Measurements from ENCODE around the gene TRIM29.
"Not testable (repeated sequence)": the region's sequence is repeated elsewhere in the genome, so short reads cannot be mapped to it uniquely, and the experiment has no call there.

TRIM29 gene

DNA sequence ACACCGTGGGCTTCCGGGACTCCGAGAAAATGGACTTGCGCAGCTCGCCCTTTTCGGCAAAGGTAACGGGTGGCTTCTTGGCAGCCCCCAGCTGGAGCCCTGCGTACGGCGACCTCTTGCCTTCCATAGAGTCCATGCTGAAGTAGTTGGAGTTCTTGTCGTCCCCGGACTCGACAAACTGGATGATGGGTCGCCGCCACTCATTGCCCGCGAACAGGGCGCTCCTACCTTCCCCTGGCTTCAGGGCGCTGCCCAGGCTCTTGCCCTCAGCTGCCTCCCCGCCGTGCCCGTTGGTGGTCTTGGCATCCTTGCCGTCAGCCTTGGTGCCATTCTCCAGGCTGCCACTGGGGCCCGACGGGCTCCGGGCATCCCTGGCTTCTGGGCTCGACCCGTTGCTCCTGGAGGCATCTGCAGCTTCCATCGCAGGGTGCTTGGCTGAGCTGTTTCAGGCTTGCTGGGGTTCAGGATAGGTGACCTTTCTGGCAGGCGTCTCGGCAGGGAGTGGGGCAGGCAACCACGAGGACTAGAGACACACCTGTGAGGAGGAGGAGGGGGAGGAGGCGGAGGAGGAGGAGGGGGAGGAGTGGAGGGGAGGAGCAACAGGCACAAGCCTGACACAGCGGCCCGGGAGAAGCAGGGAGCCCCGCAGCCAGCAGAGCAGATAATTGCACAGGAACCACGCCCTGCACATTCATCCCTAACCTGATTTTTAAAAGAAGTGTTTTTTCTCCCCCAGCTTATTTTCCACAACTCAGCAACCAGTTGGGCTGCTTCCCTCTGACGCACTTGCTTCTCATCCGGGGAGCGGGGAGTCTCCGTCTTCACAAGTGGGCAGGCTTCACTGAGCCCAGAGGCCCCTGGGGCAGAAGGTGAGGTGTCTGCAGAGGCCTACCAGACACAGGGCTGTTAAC lies at the start of gene TRIM29:
Gene TRIM29, minus strand, starts transcription at position 503 of the 911 bp plus-strand sequence. Its CDS starts 82 bp downstream, at position 421.
- no peak for DNase-seq (ENCODE audit: low read depth in 2 of 2)

- no peak for DNase-seq (ENCODE audit: low read depth in 2 of 2)
These were observed 49.1 kb upstream of the TRIM29 start for GRCh38 chr11:120186774-120187591.

GRCh38 chr11:120186456-120186773 lies 48.5 kb upstream of the TRIM29 start:
- no peak for DNase-seq (ENCODE audit: low read depth in 2 of 2)

- no peak for DNase-seq (ENCODE audit: low read depth in 2 of 2)
These were observed 48.0 kb upstream of the TRIM29 start for GRCh38 chr11:120185706-120186455.

- no peak for DNase-seq (ENCODE audit: low read depth in 2 of 2)
These were observed 47.2 kb upstream of the TRIM29 start for GRCh38 chr11:120184946-120185705.

- no peak for DNase-seq (ENCODE audit: low read depth in 2 of 2)
These were observed 46.5 kb upstream of the TRIM29 start for GRCh38 chr11:120184371-120184945.

- no peak for DNase-seq (ENCODE audit: low read depth in 2 of 2)
These were observed 45.8 kb upstream of the TRIM29 start for GRCh38 chr11:120183701-120184141.

GRCh38 chr11:120182790-120183491 lies 45.0 kb upstream of the TRIM29 start:
- DNase-seq (ENCODE audit: low read depth in 2 of 2) = no peak

DNA sequence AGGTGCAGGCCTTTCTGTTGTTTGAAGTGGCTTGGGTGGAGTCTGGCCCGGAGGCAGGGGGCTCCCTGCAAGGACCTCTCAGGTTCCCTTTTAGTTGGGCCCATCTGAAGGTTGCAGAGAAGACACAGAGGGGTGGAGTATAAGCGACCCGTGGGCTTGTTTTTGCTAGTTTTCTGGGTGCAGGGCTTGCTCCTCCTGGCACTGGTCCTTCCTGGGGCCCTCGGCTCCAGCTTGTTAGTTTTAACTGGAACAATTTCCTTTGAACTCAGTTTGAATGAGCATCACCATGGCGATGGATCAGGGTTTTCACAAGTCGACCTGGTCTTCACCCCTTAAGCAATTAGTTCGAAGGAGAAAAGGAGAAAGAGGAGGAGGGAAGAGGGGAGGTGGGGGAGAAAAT lies 44.5 kb upstream of the TRIM29 start:
- DNase-seq (ENCODE audit: low read depth in 2 of 2) = no peak

GRCh38 chr11:120181376-120181975 lies 43.6 kb upstream of the TRIM29 start:
- DNase-seq (ENCODE audit: low read depth in 2 of 2) = no peak

DNA sequence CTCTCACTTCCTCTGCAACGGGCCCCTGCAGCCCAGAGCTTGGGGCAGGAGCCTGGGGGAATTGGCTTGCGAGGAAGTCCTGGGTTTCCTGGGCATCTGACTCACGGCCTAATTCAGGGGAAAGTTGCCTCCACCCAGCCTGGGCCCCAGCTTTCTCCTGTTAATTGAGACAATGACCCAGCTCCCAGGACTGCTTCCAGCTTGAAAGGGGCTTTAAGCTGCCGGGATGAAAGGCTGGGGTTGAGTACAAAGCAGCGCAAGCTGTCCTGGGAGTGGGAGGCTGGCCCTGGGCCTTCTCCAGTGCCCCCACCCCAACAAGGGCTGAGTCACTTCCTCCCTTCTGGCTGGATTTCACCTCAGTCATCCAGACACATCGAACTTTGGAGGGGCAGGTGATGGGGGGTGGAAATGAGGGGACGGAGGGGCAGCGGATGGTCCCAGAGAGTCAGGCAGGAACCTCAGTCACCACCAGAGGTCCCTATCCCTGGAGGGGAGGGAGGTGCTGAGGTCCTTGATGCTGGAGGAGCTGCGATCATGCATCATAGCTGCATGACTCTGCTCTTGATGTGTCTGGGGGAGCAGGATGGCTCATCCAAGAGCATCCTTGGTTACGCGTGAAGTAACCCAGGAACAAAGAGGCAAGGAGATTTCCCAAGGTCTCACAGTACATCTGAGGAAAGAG lies 42.8 kb upstream of the TRIM29 start:
- DNase-seq (ENCODE audit: low read depth in 2 of 2) = no peak

DNA sequence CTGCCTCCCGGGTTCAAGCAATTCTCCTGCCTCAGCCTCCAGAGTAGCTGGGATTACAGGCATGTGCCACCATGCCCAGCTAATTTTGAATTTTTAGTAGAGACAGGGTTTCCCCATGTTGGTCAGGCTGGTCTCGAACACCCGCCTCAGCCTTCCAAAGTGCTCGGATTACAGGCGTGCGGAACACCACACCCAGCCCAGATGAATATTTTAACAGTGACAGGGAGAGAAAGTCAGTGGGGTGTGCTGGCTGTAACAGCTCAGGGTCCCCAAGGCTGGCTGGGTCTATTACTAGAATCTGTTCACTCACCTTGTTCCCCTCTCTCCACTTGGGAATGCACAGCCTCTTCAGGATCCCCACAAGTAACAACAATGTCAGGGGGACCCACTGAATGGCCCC lies 42.1 kb upstream of the TRIM29 start:
- DNase-seq (ENCODE audit: low read depth in 2 of 2) = not testable (repeated sequence)

DNA sequence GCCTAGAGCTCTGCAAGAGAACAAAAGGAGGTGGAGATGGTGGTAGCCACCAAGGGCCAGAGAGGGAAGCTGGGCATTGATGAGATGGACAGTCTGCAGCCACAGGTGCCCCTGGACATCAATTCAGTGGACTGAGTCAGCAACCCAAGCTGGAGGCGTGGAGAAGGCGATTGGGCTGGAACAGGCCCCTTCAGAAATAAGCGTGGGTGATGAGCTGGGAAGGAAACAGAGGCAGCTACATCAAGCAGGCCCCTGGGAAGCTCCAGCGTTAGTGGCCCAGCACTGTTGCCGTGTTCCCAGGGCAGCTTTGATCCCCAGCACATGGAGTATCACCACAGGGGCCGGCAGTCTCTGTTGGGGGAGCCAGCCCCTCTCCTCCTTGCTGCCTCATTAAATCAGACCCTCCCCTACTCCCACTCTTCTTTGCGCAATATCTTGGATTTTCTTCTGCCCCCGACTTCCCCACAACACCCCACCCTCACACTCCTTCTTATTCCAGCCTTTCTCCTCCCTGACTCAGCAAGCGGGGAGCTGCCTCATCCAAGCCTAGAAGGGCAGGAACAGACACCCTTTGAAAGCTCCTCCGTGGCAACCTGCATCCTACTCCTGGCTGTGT lies 41.3 kb upstream of the TRIM29 start:
- DNase-seq (ENCODE audit: low read depth in 2 of 2) = no peak

GRCh38 chr11:120178561-120179056 lies 40.7 kb upstream of the TRIM29 start:
- no peak for DNase-seq (ENCODE audit: low read depth in 2 of 2)

- DNase-seq (ENCODE audit: low read depth in 2 of 2) = no peak
These were observed 37.0 kb upstream of the TRIM29 start for GRCh38 chr11:120174866-120175265.

DNA sequence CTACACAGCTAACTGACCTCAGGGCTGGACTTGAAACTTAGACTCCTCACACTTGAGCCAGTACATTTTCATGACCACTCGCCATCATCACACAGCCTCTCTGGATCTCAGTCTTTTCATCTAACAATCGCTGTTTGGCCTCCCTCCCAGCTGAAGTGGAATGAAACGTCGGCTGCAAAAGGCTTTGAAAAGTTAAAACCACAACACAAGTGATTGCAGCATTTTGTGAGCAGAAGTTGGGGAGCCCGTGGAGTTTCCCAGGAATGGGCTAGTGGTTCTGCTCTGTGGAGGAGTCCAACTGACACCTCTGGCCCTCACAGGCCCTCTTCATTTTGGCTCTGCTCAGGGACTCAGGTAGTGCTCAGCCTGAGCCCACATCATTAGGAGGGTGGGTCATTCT lies 35.9 kb upstream of the TRIM29 start:
- no peak for DNase-seq (ENCODE audit: low read depth in 2 of 2)

DNA sequence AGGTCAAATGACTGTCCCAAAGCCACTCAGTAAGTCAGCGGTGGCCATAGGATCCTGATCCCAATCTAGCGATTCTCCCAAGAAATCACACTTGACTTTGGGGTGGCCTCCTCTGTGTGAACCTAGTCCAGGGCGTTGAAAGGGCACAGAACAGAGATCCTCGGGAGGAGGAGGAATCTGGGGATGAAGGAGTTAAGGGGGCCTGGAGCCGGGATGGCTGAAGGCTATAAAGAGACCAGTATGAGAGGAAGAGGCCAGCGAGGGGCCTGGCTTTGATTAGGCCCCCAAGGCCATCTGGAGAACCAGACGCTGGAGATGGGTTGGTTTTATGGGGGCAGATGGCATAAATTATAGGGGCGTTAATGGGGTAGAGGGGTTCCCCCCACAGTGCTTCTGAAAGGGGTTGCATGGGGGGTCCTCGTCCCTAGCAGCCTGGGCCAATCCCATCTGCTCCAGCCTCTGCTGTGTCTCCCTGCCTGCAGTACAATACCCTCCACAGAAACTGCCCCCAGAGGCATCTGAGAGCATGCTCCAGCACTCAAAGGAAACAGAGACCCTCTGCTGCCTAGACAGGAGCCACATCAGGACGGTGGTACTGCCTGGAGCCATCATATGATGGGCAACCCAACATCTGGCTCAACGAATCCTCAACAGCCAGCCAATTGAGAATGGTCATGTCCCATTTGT lies 35.2 kb upstream of the TRIM29 start:
- no peak for DNase-seq (ENCODE audit: low read depth in 2 of 2)
